ENCODE measurements around the gene TMEM184A. TPM values are rescaled to one million over a fixed set of nuclear protein-coding genes. Genes with fewer than 3 reads are reported as not detected.

Gene TMEM184A
- total and polyA plus RNA-seq, 2 donors (not counting 3 experiments of a cell fraction or from before 2014, with no cell fraction given): 0.48 TPM; not detected in 1

GRCh38 chr7:1595636-1596035, 39.6 kb upstream of the TMEM184A start:
- intact Hi-C loops (cut with micrococcal nuclease) (no loop called here), dilution Hi-C loops (cut with MboI; ENCODE audit: extremely low pct_ligation_motif_present, low sequenced_read_pairs) (no loop called here)
- Histone ChIP-seq H3K4me1 (ENCODE audit: control insufficient read depth, extremely low read depth, insufficient read depth, low read length) (no peaks in the 10 kb centered on the region), H3K4me2 (ENCODE audit: insufficient read depth, low read length) (no peak overlapping the region), H3K4me3 (replicated peaks in 1 of 3; ENCODE audit: insufficient read depth in 1 of 3, low read depth in 1 of 3, low read length in 3 of 3) (no peak overlapping the region), H3K36me3 (ENCODE audit: control insufficient read depth in 2 of 2, extremely low read depth in 1 of 2, insufficient read depth in 2 of 2, low read length in 2 of 2) (no peaks in the 10 kb centered on the region), H3K9ac (replicated peaks; ENCODE audit: extremely low read depth, insufficient read depth, low read length) (no peak overlapping the region), H3K9me1 (replicated peaks; ENCODE audit: control insufficient read depth, extremely low read depth, insufficient read depth, low read length) (no peaks in the 10 kb centered on the region), H3K27me3 (ENCODE audit: control insufficient read depth in 2 of 2, insufficient read depth in 2 of 2, low read length in 2 of 2) (peaks cover 13% of the 10 kb centered on the region in 2 experiments), H3K9me3 (replicated peaks; ENCODE audit: control insufficient read depth, insufficient read depth, low read length) (no peaks in the 10 kb centered on the region), H4K20me1 (replicated peaks; ENCODE audit: control insufficient read depth, extremely low read depth, insufficient read depth, low read length) (no peaks in the 10 kb centered on the region), H2AFZ (ENCODE audit: low read depth, low read length) (no peak overlapping the region), H3K27ac (ENCODE audit: insufficient read depth, low read depth, low read length) (no peak overlapping the region), H3K79me2 (ENCODE audit: control insufficient read depth, insufficient read depth, low read length) (no peaks in the 10 kb centered on the region)
- TF ChIP-seq EZH2 (IDR thresholded peaks at IDR 0.05; ENCODE audit: borderline replicate concordance, low read depth, low read length, severe bottlenecking) (no peak), FOS (IDR thresholded peaks at IDR 0.05; ENCODE audit: borderline replicate concordance, insufficient read depth, low read length) (no peak), POLR2AphosphoS5 (IDR thresholded peaks at IDR 0.05; ENCODE audit: insufficient read depth, low read depth, low read length) (no peak)
- FAIRE-seq (no peak), DNase-seq (ENCODE audit: low read depth, low spot score) (no peak)
- ChIA-PET POLR2A (no interaction called here), CTCF (interaction anchor here (0.9 kb wide), 1 partner anchor 17 kb away, joined by 4 read pairs; no protein-coding TSS in a partner anchor)
- no TSS peak for BruUV-seq (replicated peaks)

GRCh38 chr7:1595027-1595426, 39.0 kb upstream of the TMEM184A start:
- Histone ChIP-seq H4K20me1 (replicated peaks; ENCODE audit: control insufficient read depth, extremely low read depth, insufficient read depth, low read length) (no peaks in the 10 kb centered on the region), H3K27ac (ENCODE audit: insufficient read depth, low read depth, low read length) (no peak overlapping the region), H3K36me3 (ENCODE audit: control insufficient read depth in 2 of 2, extremely low read depth in 1 of 2, insufficient read depth in 2 of 2, low read length in 2 of 2) (no peaks in the 10 kb centered on the region), H3K4me3 (replicated peaks in 1 of 3; ENCODE audit: insufficient read depth in 1 of 3, low read depth in 1 of 3, low read length in 3 of 3) (no peak overlapping the region), H3K9me3 (replicated peaks; ENCODE audit: control insufficient read depth, insufficient read depth, low read length) (no peaks in the 10 kb centered on the region), H3K27me3 (ENCODE audit: control insufficient read depth in 2 of 2, insufficient read depth in 2 of 2, low read length in 2 of 2) (peaks cover 13 to 14% of the 10 kb centered on the region in 2 experiments), H3K9me1 (replicated peaks; ENCODE audit: control insufficient read depth, extremely low read depth, insufficient read depth, low read length) (no peaks in the 10 kb centered on the region), H3K4me1 (ENCODE audit: control insufficient read depth, extremely low read depth, insufficient read depth, low read length) (no peaks in the 10 kb centered on the region), H3K4me2 (ENCODE audit: insufficient read depth, low read length) (no peak overlapping the region), H3K79me2 (ENCODE audit: control insufficient read depth, insufficient read depth, low read length) (no peaks in the 10 kb centered on the region), H2AFZ (ENCODE audit: low read depth, low read length) (no peak overlapping the region), H3K9ac (replicated peaks; ENCODE audit: extremely low read depth, insufficient read depth, low read length) (no peak overlapping the region)
- ChIA-PET CTCF (interaction anchor here (0.9 kb wide), 1 partner anchor 16 kb away, joined by 4 read pairs; no protein-coding TSS in a partner anchor), POLR2A (no interaction called here)
- FAIRE-seq: no peak
- BruUV-seq (replicated peaks): no TSS peak
- no peak for DNase-seq (ENCODE audit: low read depth, low spot score)
- TF ChIP-seq POLR2AphosphoS5 (IDR thresholded peaks at IDR 0.05; ENCODE audit: insufficient read depth, low read depth, low read length): no peak
- TF ChIP-seq CTCF (IDR thresholded peaks at IDR 0.05; ENCODE audit: extremely low read depth in 1 of 2, insufficient read depth in 1 of 2, low read depth in 1 of 2, low read length in 2 of 2): no peak
- TF ChIP-seq MYC (IDR thresholded peaks at IDR 0.05; ENCODE audit: low read depth, low read length): no peak
- no peak for TF ChIP-seq JUN (IDR thresholded peaks at IDR 0.05; ENCODE audit: borderline replicate concordance, insufficient read depth, insufficient read length, low read depth)
- no peak for TF ChIP-seq POLR2A (IDR thresholded peaks at IDR 0.05; ENCODE audit: low read depth, low read length)
- TF ChIP-seq GATA2 (IDR thresholded peaks at IDR 0.05; ENCODE audit: insufficient read depth, insufficient read length, low read depth, low read length): no peak
- TF ChIP-seq FOS (IDR thresholded peaks at IDR 0.05; ENCODE audit: borderline replicate concordance, insufficient read depth, low read length): no peak
- TF ChIP-seq EZH2 (IDR thresholded peaks at IDR 0.05; ENCODE audit: borderline replicate concordance, low read depth, low read length, severe bottlenecking): no peak
- TF ChIP-seq, protein P1, sequence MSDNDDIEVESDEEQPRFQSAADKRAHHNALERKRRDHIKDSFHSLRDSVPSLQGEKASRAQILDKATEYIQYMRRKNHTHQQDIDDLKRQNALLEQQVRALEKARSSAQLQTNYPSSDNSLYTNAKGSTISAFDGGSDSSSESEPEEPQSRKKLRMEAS (IDR thresholded peaks at IDR 0.05; ENCODE audit: insufficient read depth, insufficient read length): no peak
- intact Hi-C loops (cut with micrococcal nuclease): no loop called here
- dilution Hi-C loops (cut with MboI; ENCODE audit: extremely low pct_ligation_motif_present, low sequenced_read_pairs): no loop called here

Data from endothelial cell of umbilical vein (primary cell).